Breast epithelium (tissue), 3 donors: ENCODE measurements around the gene C16orf90.
"Not testable (repeated sequence)": the region's sequence is repeated elsewhere in the genome, so short reads cannot be mapped to it uniquely, and the experiment has no call there.

Experiments
- CTCF ChIP-seq, 3 donors: fragments of 450-650 bp; IDR thresholded peaks; one replicate each; pipeline ENCODE4 v1.5.1; 2016 to 2017; ENCODE audit warnings: antibody characterized with exemption in 3 of 3, mild to moderate bottlenecking in 3 of 3, moderate library complexity in 3 of 3
- POLR2A ChIP-seq: fragments of 450-650 bp; IDR thresholded peaks from one replicate; pipeline ENCODE4 v1.6.1; 2016; ENCODE audit warnings: antibody characterized with exemption, mild to moderate bottlenecking, moderate library complexity
- POLR2AphosphoS5 ChIP-seq, 3 donors: sonication (generic); formaldehyde crosslinking; IDR thresholded peaks; one replicate each; pipeline ENCODE4 v1.6.1; 2017; ENCODE audit warnings: antibody characterized with exemption in 3 of 3

- TF ChIP-seq POLR2A; CTCF (IDR thresholded peaks at IDR 0.05); POLR2AphosphoS5 (IDR thresholded peaks at IDR 0.05): not testable (repeated sequence)
These were observed 6.1 kb upstream of the C16orf90 start for GRCh38 chr16:3501412-3501761.
